ENCODE measurements around the gene PRR27. TPM values are rescaled to one million over a fixed set of nuclear protein-coding genes. Genes with fewer than 3 reads are reported as not detected.
A peak's percentile ranks its signal among the peaks of the same experiment; 100 is the strongest.

Gene PRR27
- total RNA-seq, 1 donor from 2014 or later = not detected

GRCh38 chr4:70187216-70187615 lies 33.2 kb downstream of the PRR27 start:
- Histone ChIP-seq H3K27ac (no peak overlapping the region), H3K9ac (no peak overlapping the region), H3K9me3 (ENCODE audit: low read depth) (no peaks in the 10 kb centered on the region), H3F3A (ENCODE audit: low read depth) (no peaks in the 10 kb centered on the region), H2AFZ (replicated peaks) (no peak overlapping the region), H4K20me1 (ENCODE audit: low read depth) (no peaks in the 10 kb centered on the region), H3K36me3 (no peaks in the 10 kb centered on the region), H3K27me3 (no peaks in the 10 kb centered on the region), H3K4me1 (no peaks in the 10 kb centered on the region), H3K4me3 (no peak overlapping the region), H3K4me2 (no peak overlapping the region), H3K79me2 (ENCODE audit: low read depth) (no peaks in the 10 kb centered on the region)
- no peak for DNase-seq (ENCODE audit: low spot score)
- no peak overlapping the region for H3K27ac Mint-ChIP-seq
- no peaks in the 10 kb centered on the region for H3K4me1 Mint-ChIP-seq
- TF ChIP-seq CTCF (IDR thresholded peaks at IDR 0.05) (no peak), EZH2 (IDR thresholded peaks at IDR 0.05) (no peak), EZH2phosphoT487 (IDR thresholded peaks at IDR 0.05) (no peak)
- no peaks in the 10 kb centered on the region for H3K36me3 Mint-ChIP-seq
- no peak overlapping the region for H3K4me3 Mint-ChIP-seq
- no peaks in the 10 kb centered on the region for H3K27me3 Mint-ChIP-seq (ENCODE audit: insufficient read depth, low read depth)
- H3K9me3 Mint-ChIP-seq = no peaks in the 10 kb centered on the region

- Histone ChIP-seq H2AFZ (replicated peaks) (no peak overlapping the region), H3K9ac (no peak overlapping the region), H4K20me1 (ENCODE audit: low read depth) (no peaks in the 10 kb centered on the region), H3K4me1 (no peaks in the 10 kb centered on the region), H3K79me2 (ENCODE audit: low read depth) (no peaks in the 10 kb centered on the region), H3K4me3 (no peak overlapping the region), H3K4me2 (no peak overlapping the region), H3F3A (ENCODE audit: low read depth) (no peaks in the 10 kb centered on the region), H3K36me3 (no peaks in the 10 kb centered on the region), H3K27me3 (no peaks in the 10 kb centered on the region), H3K9me3 (ENCODE audit: low read depth) (no peaks in the 10 kb centered on the region), H3K27ac (no peak overlapping the region)
- no peaks in the 10 kb centered on the region for H3K27me3 Mint-ChIP-seq (ENCODE audit: insufficient read depth, low read depth)
- no peak overlapping the region for H3K27ac Mint-ChIP-seq
- H3K36me3 Mint-ChIP-seq = no peaks in the 10 kb centered on the region
- no peaks in the 10 kb centered on the region for H3K9me3 Mint-ChIP-seq
- no peak for TF ChIP-seq EZH2 (IDR thresholded peaks at IDR 0.05)
- no peak for DNase-seq (ENCODE audit: low spot score)
- H3K4me3 Mint-ChIP-seq = no peak overlapping the region
- H3K4me1 Mint-ChIP-seq = no peaks in the 10 kb centered on the region
Observed at GRCh38 chr4:70190579-70190978, 36.5 kb downstream of the PRR27 start.

- Histone ChIP-seq H3K27ac (no peak overlapping the region), H3K27me3 (no peaks in the 10 kb centered on the region), H3K9ac (no peak overlapping the region), H3K9me3 (ENCODE audit: low read depth) (no peaks in the 10 kb centered on the region), H2AFZ (replicated peaks) (peak overlapping the region; percentile 23), H3K79me2 (ENCODE audit: low read depth) (no peaks in the 10 kb centered on the region), H4K20me1 (ENCODE audit: low read depth) (no peaks in the 10 kb centered on the region), H3K4me1 (no peaks in the 10 kb centered on the region), H3F3A (ENCODE audit: low read depth) (no peaks in the 10 kb centered on the region), H3K4me3 (no peak overlapping the region), H3K4me2 (no peak overlapping the region), H3K36me3 (no peaks in the 10 kb centered on the region)
- no peaks in the 10 kb centered on the region for H3K4me1 Mint-ChIP-seq
- no peaks in the 10 kb centered on the region for H3K27me3 Mint-ChIP-seq (ENCODE audit: insufficient read depth, low read depth)
- no peak overlapping the region for H3K4me3 Mint-ChIP-seq
- H3K36me3 Mint-ChIP-seq = no peaks in the 10 kb centered on the region
- H3K27ac Mint-ChIP-seq = no peak overlapping the region
- H3K9me3 Mint-ChIP-seq = no peaks in the 10 kb centered on the region
- no peak for DNase-seq (ENCODE audit: low spot score)
- no peak for TF ChIP-seq EZH2phosphoT487 (IDR thresholded peaks at IDR 0.05)
- no peak for TF ChIP-seq EZH2 (IDR thresholded peaks at IDR 0.05)
- TF ChIP-seq CTCF (IDR thresholded peaks at IDR 0.05) = no peak
Observed at GRCh38 chr4:70191647-70192046, 37.6 kb downstream of the PRR27 start.

- no peak overlapping the region for H3K4me3 Mint-ChIP-seq
- peaks cover 2% of the 10 kb centered on the region for H3K4me1 Mint-ChIP-seq
- Histone ChIP-seq H3K4me1 (no peaks in the 10 kb centered on the region), H3K79me2 (ENCODE audit: low read depth) (no peaks in the 10 kb centered on the region), H2AFZ (replicated peaks) (no peak overlapping the region), H3K9me3 (ENCODE audit: low read depth) (no peaks in the 10 kb centered on the region), H4K20me1 (ENCODE audit: low read depth) (no peaks in the 10 kb centered on the region), H3K27me3 (no peaks in the 10 kb centered on the region), H3K36me3 (no peaks in the 10 kb centered on the region), H3K27ac (no peak overlapping the region), H3K4me2 (no peak overlapping the region), H3F3A (ENCODE audit: low read depth) (no peaks in the 10 kb centered on the region), H3K4me3 (no peak overlapping the region), H3K9ac (no peak overlapping the region)
- no peaks in the 10 kb centered on the region for H3K27me3 Mint-ChIP-seq (ENCODE audit: insufficient read depth, low read depth)
- TF ChIP-seq EZH2phosphoT487 (IDR thresholded peaks at IDR 0.05) = no peak
- TF ChIP-seq CTCF (IDR thresholded peaks at IDR 0.05) = no peak
- TF ChIP-seq EZH2 (IDR thresholded peaks at IDR 0.05) = no peak
- no peaks in the 10 kb centered on the region for H3K36me3 Mint-ChIP-seq
- no peaks in the 10 kb centered on the region for H3K9me3 Mint-ChIP-seq
- H3K27ac Mint-ChIP-seq = no peak overlapping the region
- no peak for DNase-seq (ENCODE audit: low spot score)
Observed at GRCh38 chr4:70192895-70193294, 38.9 kb downstream of the PRR27 start.
